ENCODE results near the gene GRID1. TPM values are rescaled to one million over a fixed set of nuclear protein-coding genes. Genes with fewer than 3 reads are reported as not detected.

GRID1 gene
- total RNA-seq, 1 donor from 2014 or later, result 1.1 TPM

- Mint-ChIP-seq H3K36me3 (ENCODE audit: low read depth) (no peaks in the 10 kb centered on the region), H3K4me1 (no peaks in the 10 kb centered on the region), H3K4me3 (no peak overlapping the region), H3K27me3 (ENCODE audit: low read depth) (peaks cover 18% of the 10 kb centered on the region), H3K9me3 (no peaks in the 10 kb centered on the region), H3K27ac (ENCODE audit: unreplicated experiment) (no peak overlapping the region)
- no peak for TF ChIP-seq CTCF (conservative IDR thresholded peaks at IDR 0.05)
- no peak for DNase-seq (ENCODE audit: low read depth, low spot score)
These were observed 294.8 kb downstream of the GRID1 start for GRCh38 chr10:86071758-86072157.

GRCh38 chr10:86071145-86071544 is 295.4 kb downstream of the GRID1 start:
- DNase-seq (ENCODE audit: low read depth, low spot score), result no peak
- no peaks in the 10 kb centered on the region for H3K9me3 Mint-ChIP-seq

GRCh38 chr10:86070278-86070677 is 296.3 kb downstream of the GRID1 start:
- H3K9me3 Mint-ChIP-seq, result no peaks in the 10 kb centered on the region

More at GRCh38 chr10:86071145-86071544, 295.4 kb downstream of the GRID1 start:
- TF ChIP-seq CTCF (conservative IDR thresholded peaks at IDR 0.05), result no peak
- no peaks in the 10 kb centered on the region for H3K4me1 Mint-ChIP-seq
- no peak overlapping the region for H3K27ac Mint-ChIP-seq (ENCODE audit: unreplicated experiment)
- no peak overlapping the region for H3K4me3 Mint-ChIP-seq
- peaks cover 18% of the 10 kb centered on the region for H3K27me3 Mint-ChIP-seq (ENCODE audit: low read depth)
- no peaks in the 10 kb centered on the region for H3K36me3 Mint-ChIP-seq (ENCODE audit: low read depth)

GRCh38 chr10:86068231-86069054 is 298.2 kb downstream of the GRID1 start:
- H3K4me1 Mint-ChIP-seq, result no peaks in the 10 kb centered on the region

More at GRCh38 chr10:86070278-86070677, 296.3 kb downstream of the GRID1 start:
- peaks cover 18% of the 10 kb centered on the region for H3K27me3 Mint-ChIP-seq (ENCODE audit: low read depth)
- no peak overlapping the region for H3K4me3 Mint-ChIP-seq
- no peak for TF ChIP-seq CTCF (conservative IDR thresholded peaks at IDR 0.05)
- no peak for DNase-seq (ENCODE audit: low read depth, low spot score)
- H3K4me1 Mint-ChIP-seq, result no peaks in the 10 kb centered on the region
- no peaks in the 10 kb centered on the region for H3K36me3 Mint-ChIP-seq (ENCODE audit: low read depth)
- no peak overlapping the region for H3K27ac Mint-ChIP-seq (ENCODE audit: unreplicated experiment)

GRCh38 chr10:86067436-86068050 is 299.1 kb downstream of the GRID1 start:
- Mint-ChIP-seq H3K4me3 (no peak overlapping the region), H3K9me3 (no peaks in the 10 kb centered on the region), H3K4me1 (no peaks in the 10 kb centered on the region), H3K27ac (ENCODE audit: unreplicated experiment) (no peak overlapping the region), H3K36me3 (ENCODE audit: low read depth) (no peaks in the 10 kb centered on the region), H3K27me3 (ENCODE audit: low read depth) (peaks cover 19% of the 10 kb centered on the region)
- no peak for DNase-seq (ENCODE audit: low read depth, low spot score)
- TF ChIP-seq CTCF (conservative IDR thresholded peaks at IDR 0.05), result no peak

More at GRCh38 chr10:86068231-86069054, 298.2 kb downstream of the GRID1 start:
- H3K36me3 Mint-ChIP-seq (ENCODE audit: low read depth), result no peaks in the 10 kb centered on the region
- DNase-seq (ENCODE audit: low read depth, low spot score), result no peak
- no peak for TF ChIP-seq CTCF (conservative IDR thresholded peaks at IDR 0.05)
- no peaks in the 10 kb centered on the region for H3K9me3 Mint-ChIP-seq
- no peak overlapping the region for H3K27ac Mint-ChIP-seq (ENCODE audit: unreplicated experiment)
- H3K27me3 Mint-ChIP-seq (ENCODE audit: low read depth), result peaks cover 20% of the 10 kb centered on the region
- H3K4me3 Mint-ChIP-seq, result no peak overlapping the region

All from neural crest cell (in vitro differentiated cells).